Spleen (tissue), 11 donors: ENCODE data around the gene SYNDIG1L. TPM values are rescaled to one million over a fixed set of nuclear protein-coding genes. Genes with fewer than 3 reads are reported as not detected.

Experiments
- DNase-seq: peaks from one replicate; pipeline ENCODE4 v3.0.0-alpha.2; 2020
- H3K27ac ChIP-seq, 8 donors: fragments of 200-600 bp; sonication (generic) in 7 of 8; 1 replicate in 4 of 8; 2 replicates in 4 of 8; pipeline versions ENCODE4 v1.5.0 to v1.8.0; 2016 to 2021; ENCODE audit warnings: inconsistent platforms in 4 of 8, mild to moderate bottlenecking in 4 of 8, moderate library complexity in 1 of 8
- H3K27me3 ChIP-seq, 7 donors: fragments of 200-600 bp; sonication (generic) in 6 of 7; replicated peaks in 1 of 7; 1 replicate in 4 of 7; 2 replicates in 3 of 7; pipeline versions ENCODE4 v1.5.0 to v1.8.0; 2016 to 2021; ENCODE audit warnings: inconsistent platforms in 3 of 7, mild to moderate bottlenecking in 1 of 7
- H3K36me3 ChIP-seq, 6 donors: fragments of 200-600 bp; sonication (generic) in 5 of 6; 1 replicate in 4 of 6; 2 replicates in 2 of 6; pipeline versions ENCODE4 v1.5.0 to v1.8.0; 2016 to 2021; ENCODE audit warnings: inconsistent platforms in 2 of 6
- H3K4me1 ChIP-seq, 6 donors: fragments of 200-600 bp; sonication (generic) in 5 of 6; 1 replicate in 3 of 6; 2 replicates in 3 of 6; pipeline versions ENCODE4 v1.5.0 to v1.8.0; 2016 to 2021; ENCODE audit warnings: inconsistent platforms in 3 of 6
- H3K4me3 ChIP-seq, 8 donors: fragments of 200-600 bp; sonication (generic) in 7 of 8; 1 replicate in 4 of 8; 2 replicates in 4 of 8; pipeline versions ENCODE4 v1.5.0 to v1.8.0; 2016 to 2021; ENCODE audit warnings: inconsistent platforms in 4 of 8, mild to moderate bottlenecking in 4 of 8, moderate library complexity in 2 of 8
- H3K9me3 ChIP-seq, 8 donors: fragments of 200-600 bp; sonication (generic) in 7 of 8; 1 replicate in 4 of 8; 2 replicates in 4 of 8; pipeline versions ENCODE4 v1.5.0 to v1.8.0; 2016 to 2021; ENCODE audit warnings: inconsistent platforms in 4 of 8
- POLR2A ChIP-seq, 3 donors: fragments of 450-650 bp; IDR thresholded peaks; one replicate each; pipeline ENCODE4 v1.5.1; 2017; ENCODE audit warnings: antibody characterized with exemption in 3 of 3, mild to moderate bottlenecking in 1 of 3
- POLR2AphosphoS5 ChIP-seq, 3 donors: sonication (generic); formaldehyde crosslinking; IDR thresholded peaks; one replicate each; pipeline ENCODE4 v1.5.1; 2017; ENCODE audit warnings: antibody characterized with exemption in 3 of 3
- WGBS, 5 donors: extraction: QIAGEN DNeasy Blood & Tissue Kit in 3 of 5; methylation state at CpG; one replicate each; pipeline versions ENCODE4 v1.1.5 to v1.1.7; 2013 to 2018; 5-methylcytosine and 5-hydroxymethylcytosine counted together
- intact Hi-C: fragments of 100-400 bp; cut with DNase I; formaldehyde crosslinking; loops from one replicate; pipeline ENCODE4 v1.15.0; 2023; ENCODE audit warnings: low total_unique reads
- polyA plus RNA-seq, 3 donors: library from polyadenylated mRNA; stranded (reverse); fragments of 200-250 nt; gene quantifications; one replicate each; pipeline ENCODE4 v1.2.1, GENCODE V29; 2013
- total RNA-seq, 7 donors: library from RNA; depleted of rRNA in 3 of 7; stranded (reverse); fragments of >200 nt in 3 of 7; fragmentation: NEBNext Ultra II Directional in 4 of 7; extraction: Animal tissue kit (Norgen Biotek cat#: 25700) in 4 of 7; gene quantifications; one replicate each; pipeline versions ENCODE4 v1.1.0 to v1.2.1, GENCODE V29; 2016 to 2021
- TF ChIP-seq, protein P1 (sequence below), 11 experiments: fragments of 200-600 bp in 7 of 11; fragments of 450-650 bp in 4 of 11; sonication (generic) in 4 of 11; IDR thresholded peaks in 8 of 11; conservative IDR thresholded peaks in 3 of 11; 1 replicate in 7 of 11; 2 replicates in 4 of 11; pipeline versions ENCODE4 v1.4.0 to v1.8.0; 2016 to 2021; ENCODE audit warnings: antibody characterized with exemption in 11 of 11, inconsistent platforms in 4 of 11, mild to moderate bottlenecking in 1 of 11
- donor health status: healthy with polysubstance abuse.
- donor health status: DM: no; HTN: no; CAD: no; lungs with moderate emphysema.
- donor health status: DM: no; HTN: no; CAD: no.
- donor health status: Bipolar disorder and iron deficiency.
- donor health status: healthy.
- donor health status: DM: no; HTN: no; CAD: no.
- donor health status: DM: yes; HTN: yes; CAD: no.

SYNDIG1L gene
- total and polyA plus RNA-seq, 10 donors, result 0.03 to 0.52 (median 0.22) TPM; not detected in 1

- Histone ChIP-seq H3K27ac (no peak overlapping the region), H3K36me3 (no peaks in the 10 kb centered on the region), H3K4me3 (no peak overlapping the region), H3K4me1 (no peaks in the 10 kb centered on the region), H3K9me3 (no peaks in the 10 kb centered on the region), H3K27me3 (peaks cover 0 to 47% (median 8%) of the 10 kb centered on the region in 7 donors)
- WGBS, 5 donors, result 38 to 55% (median 48%) methylated on average over 3 of the region's 3 CpGs
- TF ChIP-seq POLR2A (IDR thresholded peaks at IDR 0.05), result no peak
- TF ChIP-seq POLR2AphosphoS5 (IDR thresholded peaks at IDR 0.05), result no peak
- TF ChIP-seq, protein P1, sequence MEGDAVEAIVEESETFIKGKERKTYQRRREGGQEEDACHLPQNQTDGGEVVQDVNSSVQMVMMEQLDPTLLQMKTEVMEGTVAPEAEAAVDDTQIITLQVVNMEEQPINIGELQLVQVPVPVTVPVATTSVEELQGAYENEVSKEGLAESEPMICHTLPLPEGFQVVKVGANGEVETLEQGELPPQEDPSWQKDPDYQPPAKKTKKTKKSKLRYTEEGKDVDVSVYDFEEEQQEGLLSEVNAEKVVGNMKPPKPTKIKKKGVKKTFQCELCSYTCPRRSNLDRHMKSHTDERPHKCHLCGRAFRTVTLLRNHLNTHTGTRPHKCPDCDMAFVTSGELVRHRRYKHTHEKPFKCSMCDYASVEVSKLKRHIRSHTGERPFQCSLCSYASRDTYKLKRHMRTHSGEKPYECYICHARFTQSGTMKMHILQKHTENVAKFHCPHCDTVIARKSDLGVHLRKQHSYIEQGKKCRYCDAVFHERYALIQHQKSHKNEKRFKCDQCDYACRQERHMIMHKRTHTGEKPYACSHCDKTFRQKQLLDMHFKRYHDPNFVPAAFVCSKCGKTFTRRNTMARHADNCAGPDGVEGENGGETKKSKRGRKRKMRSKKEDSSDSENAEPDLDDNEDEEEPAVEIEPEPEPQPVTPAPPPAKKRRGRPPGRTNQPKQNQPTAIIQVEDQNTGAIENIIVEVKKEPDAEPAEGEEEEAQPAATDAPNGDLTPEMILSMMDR (IDR thresholded peaks at IDR 0.05 in 8 of 11, conservative IDR thresholded peaks at IDR 0.05 in 3 of 11), result no peak
- intact Hi-C loops, result no loop called here
- DNase-seq, result no peak
Observed at GRCh38 chr14:74417611-74418010, 8.4 kb downstream of the SYNDIG1L start.

- intact Hi-C loops, result no loop called here
- no peaks in the 10 kb centered on the region for H3K36me3 ChIP-seq
- TF ChIP-seq POLR2A (IDR thresholded peaks at IDR 0.05) (no peak), POLR2AphosphoS5 (IDR thresholded peaks at IDR 0.05) (no peak)
- TF ChIP-seq, protein P1 (IDR thresholded peaks at IDR 0.05 in 8 of 11, conservative IDR thresholded peaks at IDR 0.05 in 3 of 11), result no peak
- no peaks in the 10 kb centered on the region for H3K4me1 ChIP-seq
- no peak overlapping the region for H3K27ac ChIP-seq
- no peak overlapping the region for H3K4me3 ChIP-seq
- 72 to 90% (median 73%) methylated on average over 1 of the region's 1 CpG for WGBS, 5 donors
- DNase-seq, result no peak
- no peaks in the 10 kb centered on the region for H3K9me3 ChIP-seq
- H3K27me3 ChIP-seq, result peaks cover 0 to 46% (median 8%) of the 10 kb centered on the region in 7 donors
Observed at GRCh38 chr14:74417201-74417600, 8.8 kb downstream of the SYNDIG1L start.

DNA sequence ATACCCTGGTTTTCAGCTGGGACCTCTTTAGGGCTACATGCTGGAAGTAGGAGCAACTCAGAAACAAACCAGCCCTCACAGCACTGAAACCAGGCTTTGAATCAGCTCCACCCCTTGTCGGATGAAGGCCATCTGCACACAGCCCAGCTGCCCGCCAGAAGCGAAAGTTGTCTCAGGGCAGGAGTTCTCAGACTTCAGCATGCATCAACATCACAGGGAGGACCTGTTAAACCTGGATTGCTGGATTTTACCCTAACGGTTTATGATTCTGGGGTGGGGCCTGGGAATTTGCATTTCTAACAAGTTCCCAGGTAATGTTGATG is 10.9 kb downstream of the SYNDIG1L start:
- intact Hi-C loops, result no loop called here
- 52 to 72% (median 59%) methylated on average over 4 of the region's 4 CpGs for WGBS, 5 donors
- Histone ChIP-seq H3K4me3 (no peak overlapping the region), H3K9me3 (no peaks in the 10 kb centered on the region), H3K4me1 (no peaks in the 10 kb centered on the region), H3K27me3 (peaks cover 0 to 36% (median 8%) of the 10 kb centered on the region in 7 donors), H3K36me3 (no peaks in the 10 kb centered on the region), H3K27ac (no peak overlapping the region)
- TF ChIP-seq POLR2AphosphoS5 (IDR thresholded peaks at IDR 0.05), result no peak
- TF ChIP-seq POLR2A (IDR thresholded peaks at IDR 0.05), result no peak
- TF ChIP-seq, protein P1 (IDR thresholded peaks at IDR 0.05 in 8 of 11, conservative IDR thresholded peaks at IDR 0.05 in 3 of 11), result no peak
- DNase-seq, result no peak

GRCh38 chr14:74414403-74415114 is 11.5 kb downstream of the SYNDIG1L start:
- TF ChIP-seq POLR2AphosphoS5 (IDR thresholded peaks at IDR 0.05) (no peak), POLR2A (IDR thresholded peaks at IDR 0.05) (no peak)
- TF ChIP-seq, protein P1 (IDR thresholded peaks at IDR 0.05 in 8 of 11, conservative IDR thresholded peaks at IDR 0.05 in 3 of 11), result no peak
- no peak overlapping the region for H3K27ac ChIP-seq
- no peaks in the 10 kb centered on the region for H3K4me1 ChIP-seq
- no peaks in the 10 kb centered on the region for H3K36me3 ChIP-seq
- peaks cover 0 to 33% (median 8%) of the 10 kb centered on the region in 7 donors for H3K27me3 ChIP-seq
- intact Hi-C loops, result no loop called here
- DNase-seq, result no peak
- H3K4me3 ChIP-seq, result no peak overlapping the region
- no peaks in the 10 kb centered on the region for H3K9me3 ChIP-seq
- 68 to 75% (median 73%) methylated on average over 7 of the region's 7 CpGs for WGBS, 5 donors
